WTC11 (cell line): ENCODE data around the gene SORCS1. TPM values are rescaled to one million over a fixed set of nuclear protein-coding genes. Genes with fewer than 3 reads are reported as not detected.

Source experiments
- ATAC-seq: fragments of 200-7000 bp; cut with Tn5 transposase; 2 replicates; pipeline ENCODE4 v1.10.0; 2021; ENCODE audit warnings: mild to moderate bottlenecking, moderate library complexity
- CTCF ChIA-PET: fragments of 300-600 bp; sonication (Branson Sonifier 250); formaldehyde crosslinking; loops from one replicate; lab custom pipeline; 2021; ENCODE audit warnings: antibody characterized with exemption; lab: Charles Lee
- POLR2A ChIA-PET: fragments of 350-600 bp; sonication (Branson Sonifier 250); formaldehyde crosslinking; loops from one replicate; lab custom pipeline; 2021; ENCODE audit warnings: antibody characterized with exemption; lab: Charles Lee
- DNase-seq: peaks from one replicate; pipeline ENCODE4 v3.0.0; 2021; ENCODE audit warnings: low spot score
- H3K27ac Mint-ChIP-seq: 2 replicates; pipeline ENCODE4 v1.8.0; 2021; ENCODE audit warnings: mixed read lengths
- H3K27me3 Mint-ChIP-seq: 2 replicates; pipeline ENCODE4 v1.8.0; 2021; ENCODE audit warnings: low read depth, mild to moderate bottlenecking, moderate library complexity, mixed read lengths
- H3K36me3 Mint-ChIP-seq: 2 replicates; pipeline ENCODE4 v1.8.0; 2021; ENCODE audit warnings: mixed read lengths
- H3K4me1 Mint-ChIP-seq: 2 replicates; pipeline ENCODE4 v1.8.0; 2022; ENCODE audit warnings: mixed read lengths
- H3K4me3 Mint-ChIP-seq: 2 replicates; pipeline ENCODE4 v1.8.0; 2021; ENCODE audit warnings: mild to moderate bottlenecking, moderate library complexity, mixed read lengths
- H3K9me3 Mint-ChIP-seq: 2 replicates; pipeline ENCODE4 v1.8.0; 2021; ENCODE audit warnings: mixed read lengths
- ATF6 ChIP-seq: sonication (generic); formaldehyde crosslinking; IDR thresholded peaks from 2 replicates; pipeline ENCODE4 v1.8.1; 2023; ENCODE audit warnings: mild to moderate bottlenecking, missing genetic modification reagents
- E2F4 ChIP-seq: sonication (generic); formaldehyde crosslinking; IDR thresholded peaks from 2 replicates; pipeline ENCODE4 v1.8.1; 2022; ENCODE audit warnings: low read depth, mild to moderate bottlenecking, moderate library complexity, missing genetic modification reagents, borderline replicate concordance
- ELF4 ChIP-seq: sonication (generic); formaldehyde crosslinking; IDR thresholded peaks from 2 replicates; pipeline ENCODE4 v1.8.1; 2022; ENCODE audit warnings: low read depth, mild to moderate bottlenecking, moderate library complexity, missing genetic modification reagents
- FOXP1 ChIP-seq: sonication (generic); formaldehyde crosslinking; IDR thresholded peaks from 2 replicates; pipeline ENCODE4 v1.8.0; 2022; ENCODE audit warnings: missing genetic modification reagents, mild to moderate bottlenecking, moderate library complexity, borderline replicate concordance
- GABPB1 ChIP-seq: sonication (generic); formaldehyde crosslinking; IDR thresholded peaks from 2 replicates; pipeline ENCODE4 v1.8.1; 2023; ENCODE audit warnings: mild to moderate bottlenecking, missing genetic modification reagents
- IRF2 ChIP-seq: sonication (generic); formaldehyde crosslinking; IDR thresholded peaks from 2 replicates; pipeline ENCODE4 v1.8.0; 2022; ENCODE audit warnings: low read depth, missing genetic modification reagents, borderline replicate concordance
- JAZF1 ChIP-seq: fragments of 250-450 bp; sonication (Bioruptor Pico); IDR thresholded peaks from 2 replicates; pipeline ENCODE4 v1.9.0; 2021; ENCODE audit warnings: moderate library complexity, mild to moderate bottlenecking, inconsistent platforms
- KAT7 ChIP-seq: sonication (generic); formaldehyde crosslinking; IDR thresholded peaks from 2 replicates; pipeline ENCODE4 v1.8.1; 2023; ENCODE audit warnings: missing genetic modification reagents, mild to moderate bottlenecking, borderline replicate concordance
- NFATC4 ChIP-seq: fragments of 250-450 bp; sonication (Bioruptor Pico); IDR thresholded peaks from 2 replicates; pipeline ENCODE4 v1.9.0; 2021; ENCODE audit warnings: mild to moderate bottlenecking
- NFYB ChIP-seq: sonication (generic); formaldehyde crosslinking; conservative IDR thresholded peaks from 2 replicates; pipeline ENCODE4 v1.8.0; 2022; ENCODE audit warnings: low read depth, missing genetic modification reagents
- NR2C2 ChIP-seq: sonication (generic); formaldehyde crosslinking; IDR thresholded peaks from 2 replicates; pipeline ENCODE4 v1.8.0; 2022; ENCODE audit warnings: mild to moderate bottlenecking, missing genetic modification reagents
- PRDM15 ChIP-seq: sonication (generic); formaldehyde crosslinking; IDR thresholded peaks from 2 replicates; pipeline ENCODE4 v1.8.0; 2022; ENCODE audit warnings: missing genetic modification reagents
- TP53 ChIP-seq: sonication (generic); formaldehyde crosslinking; IDR thresholded peaks from 2 replicates; pipeline ENCODE4 v1.8.1; 2023; ENCODE audit warnings: mild to moderate bottlenecking, missing genetic modification reagents
- USF2 ChIP-seq: sonication (generic); formaldehyde crosslinking; IDR thresholded peaks from 2 replicates; pipeline ENCODE4 v1.8.1; 2023; ENCODE audit warnings: mild to moderate bottlenecking, missing genetic modification reagents, moderate library complexity
- ZNF232 ChIP-seq: sonication (generic); formaldehyde crosslinking; IDR thresholded peaks from 2 replicates; pipeline ENCODE4 v1.8.0; 2022; ENCODE audit warnings: mild to moderate bottlenecking, missing genetic modification reagents
- ZNF317 ChIP-seq: sonication (generic); formaldehyde crosslinking; IDR thresholded peaks from 2 replicates; pipeline ENCODE4 v1.8.1; 2023; ENCODE audit warnings: low read depth, mild to moderate bottlenecking, moderate library complexity, missing genetic modification reagents, borderline replicate concordance
- ZNF396 ChIP-seq: fragments of 250-450 bp; sonication (Bioruptor Pico); IDR thresholded peaks from 2 replicates; pipeline ENCODE4 v1.8.0; 2021; ENCODE audit warnings: mild to moderate bottlenecking, moderate library complexity, borderline replicate concordance
- ZSCAN18 ChIP-seq: fragments of 250-450 bp; sonication (Bioruptor Pico); IDR thresholded peaks from 2 replicates; pipeline ENCODE4 v2.1.2; 2022; ENCODE audit warnings: mild to moderate bottlenecking, moderate library complexity
- total RNA-seq: library from RNA; stranded (reverse); gene quantifications from 3 replicates; pipeline ENCODE4 v1.2.3, GENCODE V29; 2021
- TF ChIP-seq, protein P1 (sequence below): sonication (generic); formaldehyde crosslinking; conservative IDR thresholded peaks from 2 replicates; pipeline ENCODE4 v1.8.1; 2022; ENCODE audit warnings: mild to moderate bottlenecking, missing genetic modification reagents
- TF ChIP-seq, protein P2 (sequence below): fragments of 250-450 bp; sonication (Bioruptor Pico); IDR thresholded peaks from 2 replicates; pipeline ENCODE4 v1.9.0; 2021; ENCODE audit warnings: moderate library complexity, mild to moderate bottlenecking, inconsistent platforms, borderline replicate concordance
- TF ChIP-seq, protein P3 (sequence below): sonication (generic); formaldehyde crosslinking; IDR thresholded peaks from 2 replicates; pipeline ENCODE4 v1.8.1; 2022; ENCODE audit warnings: mild to moderate bottlenecking, missing genetic modification reagents, moderate library complexity, borderline replicate concordance

Gene SORCS1
- total RNA-seq, 1 experiment from 2014 or later = 3.3 TPM

DNA sequence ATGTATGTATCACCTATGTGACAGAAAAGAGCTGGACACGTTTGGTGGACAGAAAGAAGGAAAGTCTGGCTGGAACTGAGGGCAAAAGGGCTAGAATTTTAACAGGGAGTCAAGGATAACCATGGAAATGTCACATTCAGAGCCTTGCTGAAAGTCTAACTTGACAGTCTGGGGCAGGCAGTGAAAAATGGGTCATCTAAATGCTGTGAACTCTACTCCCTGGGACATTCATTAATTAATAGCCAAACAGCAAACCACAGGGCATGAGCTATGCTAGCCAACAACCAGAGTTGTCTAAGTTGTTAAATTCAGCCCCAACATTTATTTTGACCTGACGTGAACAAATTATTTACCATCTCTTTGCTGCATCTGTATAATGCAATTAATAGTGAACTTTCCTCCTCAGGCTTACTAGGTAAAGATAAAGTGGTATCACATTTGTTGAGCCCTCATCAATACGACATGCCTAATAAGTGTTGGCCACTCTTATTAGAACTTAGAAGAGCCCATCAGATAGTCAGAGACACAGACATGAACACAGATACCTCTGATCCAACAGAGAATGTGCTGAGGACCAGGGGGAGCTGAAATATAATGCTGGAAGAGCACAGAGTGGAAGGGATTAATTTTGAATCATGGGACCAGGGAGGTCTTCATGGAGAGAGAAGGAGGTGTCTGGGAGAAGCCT is 109.9 kb downstream of the SORCS1 start:
- peaks cover 22% of the 10 kb centered on the region for H3K4me1 Mint-ChIP-seq
- DNase-seq = no peak
- ChIA-PET CTCF (no interaction called here), POLR2A (no interaction called here)
- H3K36me3 Mint-ChIP-seq = no peaks in the 10 kb centered on the region
- H3K9me3 Mint-ChIP-seq = no peaks in the 10 kb centered on the region
- no peak for ATAC-seq
- no peaks in the 10 kb centered on the region for H3K27me3 Mint-ChIP-seq
- no peak overlapping the region for H3K27ac Mint-ChIP-seq
- TF ChIP-seq NFATC4 (CRISPR knock-in tag) (no peak), ZNF396 (CRISPR knock-in tag) (no peak), NFYB (no peak), KAT7 (CRISPR knock-in tag) (no peak), ELF4 (CRISPR knock-in tag) (no peak), IRF2 (CRISPR knock-in tag) (no peak), FOXP1 (CRISPR knock-in tag) (no peak), PRDM15 (no peak)
- TF ChIP-seq, protein P1, sequence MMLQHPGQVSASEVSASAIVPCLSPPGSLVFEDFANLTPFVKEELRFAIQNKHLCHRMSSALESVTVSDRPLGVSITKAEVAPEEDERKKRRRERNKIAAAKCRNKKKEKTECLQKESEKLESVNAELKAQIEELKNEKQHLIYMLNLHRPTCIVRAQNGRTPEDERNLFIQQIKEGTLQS (CRISPR knock-in tag) = no peak
- H3K4me3 Mint-ChIP-seq = no peak overlapping the region

DNA sequence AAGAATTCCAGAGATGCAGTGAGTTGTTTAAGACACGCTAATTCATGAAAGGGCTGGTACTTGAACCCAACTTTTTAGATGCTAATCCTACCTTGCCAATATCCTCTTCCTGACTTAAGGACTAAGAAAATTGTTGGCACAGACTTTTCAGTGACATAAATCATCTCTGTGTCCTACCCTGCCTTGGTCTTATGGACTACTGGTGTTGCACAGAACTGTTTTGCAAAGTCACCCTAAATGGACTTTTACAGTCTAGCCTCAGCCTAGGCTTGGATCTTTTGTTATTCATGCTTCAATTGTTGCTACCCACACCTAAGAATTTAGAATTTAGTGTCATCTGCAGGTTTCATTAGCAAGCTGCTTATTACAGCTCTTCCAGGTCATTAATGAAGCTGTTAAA is 112.7 kb downstream of the SORCS1 start:
- no peak for DNase-seq
- H3K27me3 Mint-ChIP-seq = no peaks in the 10 kb centered on the region
- no peaks in the 10 kb centered on the region for H3K36me3 Mint-ChIP-seq
- 0 out of 2 replicates have a peak, but pooled peaks cover 4% of the 10 kb centered on the region for H3K9me3 Mint-ChIP-seq
- H3K4me3 Mint-ChIP-seq = no peak overlapping the region
- H3K4me1 Mint-ChIP-seq = peaks cover 13% of the 10 kb centered on the region
- ChIA-PET CTCF (no interaction called here), POLR2A (no interaction called here)
- no peak for ATAC-seq
- H3K27ac Mint-ChIP-seq = no peak overlapping the region
- no peak for TF ChIP-seq GABPB1
- TF ChIP-seq JAZF1 (CRISPR knock-in tag) = no peak
- TF ChIP-seq NR2C2 (CRISPR knock-in tag) = no peak
- TF ChIP-seq, protein P2, sequence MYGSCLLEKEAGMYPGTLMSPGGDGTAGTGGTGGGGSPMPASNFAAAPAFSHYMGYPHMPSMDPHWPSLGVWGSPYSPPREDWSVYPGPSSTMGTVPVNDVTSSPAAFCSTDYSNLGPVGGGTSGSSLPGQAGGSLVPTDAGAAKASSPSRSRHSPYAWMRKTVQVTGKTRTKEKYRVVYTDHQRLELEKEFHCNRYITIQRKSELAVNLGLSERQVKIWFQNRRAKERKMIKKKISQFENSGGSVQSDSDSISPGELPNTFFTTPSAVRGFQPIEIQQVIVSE = no peak
- TF ChIP-seq ATF6 = no peak
- TF ChIP-seq ZNF396 (CRISPR knock-in tag) = no peak
- no peak for TF ChIP-seq USF2 (CRISPR knock-in tag)
- no peak for TF ChIP-seq E2F4 (CRISPR knock-in tag)
- TF ChIP-seq, protein P3, sequence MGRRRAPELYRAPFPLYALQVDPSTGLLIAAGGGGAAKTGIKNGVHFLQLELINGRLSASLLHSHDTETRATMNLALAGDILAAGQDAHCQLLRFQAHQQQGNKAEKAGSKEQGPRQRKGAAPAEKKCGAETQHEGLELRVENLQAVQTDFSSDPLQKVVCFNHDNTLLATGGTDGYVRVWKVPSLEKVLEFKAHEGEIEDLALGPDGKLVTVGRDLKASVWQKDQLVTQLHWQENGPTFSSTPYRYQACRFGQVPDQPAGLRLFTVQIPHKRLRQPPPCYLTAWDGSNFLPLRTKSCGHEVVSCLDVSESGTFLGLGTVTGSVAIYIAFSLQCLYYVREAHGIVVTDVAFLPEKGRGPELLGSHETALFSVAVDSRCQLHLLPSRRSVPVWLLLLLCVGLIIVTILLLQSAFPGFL (CRISPR knock-in tag) = no peak
- TF ChIP-seq ZSCAN18 = no peak
- TF ChIP-seq ZNF232 = no peak
- TF ChIP-seq TP53 (CRISPR knock-in tag) = no peak
- no peak for TF ChIP-seq ZNF317 (CRISPR knock-in tag)
